Endothelial cell of umbilical vein (primary cell): ENCODE results near the gene ARID5A. TPM values are rescaled to one million over a fixed set of nuclear protein-coding genes. Genes with fewer than 3 reads are reported as not detected.

ENCODE experiments used
- BruUV-seq: library from RNA; stranded (reverse); fragments of 400-500 nt; replicated peaks from 2 replicates; lab custom pipeline; 2021; lab: Mats Ljungman, UMichigan
- CTCF ChIA-PET: fragments of 300-600, 350-600 bp; sonication (Branson Sonifier 250); formaldehyde crosslinking; loops from one replicate; lab custom pipeline; 2021; ENCODE audit warnings: antibody characterized with exemption, inconsistent platforms; lab: Charles Lee
- POLR2A ChIA-PET: fragments of 300-600, 350-600 bp; sonication (Branson Sonifier 250); formaldehyde crosslinking; loops from one replicate; lab custom pipeline; 2021; ENCODE audit warnings: antibody characterized with exemption, inconsistent platforms; lab: Charles Lee
- DNase-seq: peaks from one replicate; pipeline ENCODE4 v3.0.0-alpha.2; 2011; ENCODE audit warnings: low read depth, low spot score
- FAIRE-seq: peaks from 2 replicates; lab custom pipeline; 2011; peaks lifted over from hg19 to GRCh38; lab: Jason Lieb, UNC
- H2AFZ ChIP-seq: 2 replicates; pipeline ENCODE4 v1.6.0; 2012; ENCODE audit warnings: low read depth, low read length, control low read depth, inconsistent platforms
- H3K27ac ChIP-seq: 2 replicates; pipeline ENCODE4 v1.5.1; 2011; ENCODE audit warnings: low read depth, mild to moderate bottlenecking, control low read depth, low read length, moderate library complexity; ENCODE audit not compliant: insufficient read depth
- H3K27me3 ChIP-seq, 2 experiments: 2 replicates each; pipeline versions ENCODE4 v1.6.0 to v1.6.1; 2011; ENCODE audit warnings: low read length in 2 of 2, mixed read lengths in 1 of 2; ENCODE audit not compliant: control insufficient read depth in 2 of 2, insufficient read depth in 2 of 2
- H3K36me3 ChIP-seq, 2 experiments: 2 replicates in 1 of 2; 3 replicates in 1 of 2; pipeline ENCODE4 v1.5.1; 2011; ENCODE audit warnings: low read length in 2 of 2, mild to moderate bottlenecking in 1 of 2, moderate library complexity in 1 of 2; ENCODE audit not compliant: control insufficient read depth in 2 of 2, insufficient read depth in 2 of 2; ENCODE audit errors: extremely low read depth in 1 of 2
- H3K4me1 ChIP-seq: 3 replicates; pipeline ENCODE4 v1.5.1; 2011; ENCODE audit warnings: mild to moderate bottlenecking, low read length; ENCODE audit not compliant: control insufficient read depth, insufficient read depth; ENCODE audit errors: extremely low read depth
- H3K4me2 ChIP-seq: 2 replicates; pipeline ENCODE4 v1.6.1; 2011; ENCODE audit warnings: low read length, control low read depth, mixed read lengths; ENCODE audit not compliant: insufficient read depth
- H3K4me3 ChIP-seq, 3 experiments: fragments of 200-600 bp in 1 of 3; sonication (generic), shearing (Covaris generic) in 1 of 3; replicated peaks in 1 of 3; 2 replicates each; pipeline ENCODE4 v1.5.1; 2011 to 2016; ENCODE audit warnings: control low read depth in 3 of 3, low read length in 3 of 3, mild to moderate bottlenecking in 2 of 3, inconsistent platforms in 1 of 3, low read depth in 1 of 3, moderate library complexity in 1 of 3; ENCODE audit not compliant: insufficient read depth in 1 of 3
- H3K79me2 ChIP-seq: 2 replicates; pipeline ENCODE4 v1.6.0; 2012; ENCODE audit warnings: low read length, inconsistent platforms; ENCODE audit not compliant: control insufficient read depth, insufficient read depth
- H3K9ac ChIP-seq: replicated peaks from 2 replicates; pipeline ENCODE3; 2011; ENCODE audit warnings: low read length, control low read depth; ENCODE audit not compliant: insufficient read depth; ENCODE audit errors: extremely low read depth
- H3K9me1 ChIP-seq: replicated peaks from 3 replicates; pipeline ENCODE4 v1.6.0; 2011; ENCODE audit warnings: mild to moderate bottlenecking, low read length; ENCODE audit not compliant: control insufficient read depth, insufficient read depth; ENCODE audit errors: extremely low read depth
- H3K9me3 ChIP-seq: replicated peaks from 2 replicates; pipeline ENCODE4 v1.5.1; 2012; ENCODE audit warnings: low read length, inconsistent platforms; ENCODE audit not compliant: control insufficient read depth, insufficient read depth
- H4K20me1 ChIP-seq: replicated peaks from 2 replicates; pipeline ENCODE3; 2011; ENCODE audit warnings: mild to moderate bottlenecking, low read length; ENCODE audit not compliant: control insufficient read depth, insufficient read depth; ENCODE audit errors: extremely low read depth
- EZH2 ChIP-seq: IDR thresholded peaks from 2 replicates; pipeline ENCODE4 v1.6.1; 2012; ENCODE audit warnings: borderline replicate concordance, low read depth, mild to moderate bottlenecking, moderate library complexity, low read length, inconsistent platforms; ENCODE audit not compliant: severe bottlenecking
- JUN ChIP-seq: IDR thresholded peaks from 2 replicates; pipeline ENCODE4 v1.6.1; 2011; ENCODE audit warnings: borderline replicate concordance, low read depth; ENCODE audit not compliant: insufficient read length, insufficient read depth
- dilution Hi-C: fragments of 300-500 bp; cut with MboI; formaldehyde crosslinking; loops from one replicate; pipeline ENCODE4 v1.15.0; 2019; ENCODE audit warnings: low sequenced_read_pairs; ENCODE audit not compliant: extremely low pct_ligation_motif_present
- intact Hi-C: fragments of 100-400 bp; cut with micrococcal nuclease; formaldehyde crosslinking; loops from one replicate; pipeline ENCODE4 v1.10.0; 2022
- polyA plus RNA-seq, 4 experiments: library from polyadenylated mRNA; depleted of rRNA in 3 of 4; stranded (reverse) in 3 of 4; unstranded in 1 of 4; fragments of >200 nt; gene quantifications; 2 replicates each; pipeline versions ENCODE4 v1.2.1 to v1.2.3, GENCODE V29; 2011 to 2012; ENCODE audit warnings: missing spikeins in 1 of 4
- total RNA-seq: library from RNA; stranded (reverse); gene quantifications from 2 replicates; pipeline ENCODE4 v1.2.3, GENCODE V29; 2021
- TF ChIP-seq, protein P1 (sequence below), 2 donors: IDR thresholded peaks; 1 replicate in 1 of 2; 2 replicates in 1 of 2; pipeline ENCODE4 v1.5.1; 2011; ENCODE audit warnings: low read length in 2 of 2, mild to moderate bottlenecking in 2 of 2, moderate library complexity in 2 of 2, control low read depth in 1 of 2, inconsistent platforms in 1 of 2, low read depth in 1 of 2; ENCODE audit not compliant: insufficient read depth in 1 of 2; ENCODE audit errors: extremely low read depth in 1 of 2

ARID5A gene
- total and polyA plus RNA-seq, 2 donors (not counting 3 experiments of a cell fraction or from before 2014, with no cell fraction given), result 18.0 to 24.7 TPM

DNA sequence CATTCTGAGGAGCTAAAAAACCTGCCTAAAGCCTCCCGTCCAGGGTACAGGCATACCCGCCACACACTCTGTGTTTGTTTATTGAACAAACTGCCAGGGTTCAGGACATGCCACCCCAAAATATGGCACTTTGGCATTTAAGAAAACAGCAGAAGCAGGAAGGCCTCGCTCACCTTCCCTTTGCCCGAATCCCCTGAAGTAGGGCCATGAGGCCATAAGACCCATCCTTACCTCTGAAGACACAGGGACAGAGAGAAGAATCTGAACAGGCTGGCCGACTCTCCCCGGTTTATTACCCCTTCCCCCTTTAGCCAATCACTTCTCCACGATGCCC, 29.7 kb upstream of the ARID5A start:
- POLR2A ChIA-PET, result no interaction called here
- intact Hi-C loops (loop anchor here (5.0 to 10.0 kb wide), 2 partner anchors 150 to 302 kb away; partner anchors contain the start of gene STARD7), dilution Hi-C loops (no loop called here)
- Histone ChIP-seq H3K79me2 (no peaks in the 10 kb centered on the region), H3K9ac (no peak overlapping the region), H3K27me3 (peaks cover 2 to 3% of the 10 kb centered on the region in 2 experiments), H3K4me1 (no peaks in the 10 kb centered on the region), H3K4me2 (no peak overlapping the region), H2AFZ (no peak overlapping the region), H4K20me1 (no peaks in the 10 kb centered on the region), H3K36me3 (no peaks in the 10 kb centered on the region), H3K4me3 (no peak overlapping the region), H3K9me3 (no peaks in the 10 kb centered on the region), H3K27ac (no peak overlapping the region), H3K9me1 (no peaks in the 10 kb centered on the region)
- BruUV-seq, result no TSS peak
- TF ChIP-seq EZH2, result no peak
- CTCF ChIA-PET, result interaction anchor here (0.8 to 11.6 kb wide), 6 partner anchors 11 to 514 kb away, joined by 3 to 451 read pairs (median 4); no protein-coding TSS in a partner anchor
- no peak for DNase-seq
- FAIRE-seq, result no peak

DNA sequence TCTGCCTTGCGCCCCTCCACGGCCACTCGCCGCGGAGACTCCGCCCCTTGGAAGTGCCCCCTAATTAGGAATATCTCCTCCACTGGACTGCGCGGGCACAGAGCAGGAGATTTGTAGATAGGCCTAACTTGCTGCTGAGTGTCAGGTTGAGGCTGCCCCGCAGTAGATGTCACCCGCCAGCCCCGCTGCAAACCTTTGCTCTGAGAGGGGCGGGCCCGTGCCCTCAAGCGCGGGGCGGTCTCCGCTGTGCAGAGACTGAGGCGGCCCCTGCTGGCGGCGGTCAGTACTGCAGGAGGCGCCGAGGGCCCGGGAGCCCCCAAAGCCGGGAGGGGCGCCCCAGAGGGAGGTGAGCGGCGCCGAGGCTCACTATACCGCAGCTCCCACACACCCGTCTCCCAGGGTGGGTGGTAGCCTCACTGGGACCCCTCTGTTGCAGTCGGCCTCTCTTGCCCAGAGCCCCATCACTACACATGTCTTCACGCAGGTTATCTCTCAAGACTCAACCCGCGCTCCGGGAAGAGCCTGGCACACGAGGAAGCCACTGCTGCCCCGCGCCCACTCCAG, 28.5 kb upstream of the ARID5A start:
- intact Hi-C loops (loop anchor here (2.0 to 10.0 kb wide), 4 partner anchors 151 to 369 kb away; partner anchors contain the start of genes ASTL, SNRNP200 and STARD7), dilution Hi-C loops (no loop called here)
- no peak overlapping the region for H3K27ac ChIP-seq
- DNase-seq (peak; percentile 54), FAIRE-seq (peak; percentile 55)
- ChIA-PET POLR2A (no interaction called here), CTCF (interaction anchor here (1.1 to 11.6 kb wide), 9 partner anchors 12 to 515 kb away, joined by 3 to 451 read pairs (median 10); no protein-coding TSS in a partner anchor)
- peak overlapping the region; percentile 83 for H2AFZ ChIP-seq
- TF ChIP-seq JUN, result no peak
- TF ChIP-seq, protein P1, sequence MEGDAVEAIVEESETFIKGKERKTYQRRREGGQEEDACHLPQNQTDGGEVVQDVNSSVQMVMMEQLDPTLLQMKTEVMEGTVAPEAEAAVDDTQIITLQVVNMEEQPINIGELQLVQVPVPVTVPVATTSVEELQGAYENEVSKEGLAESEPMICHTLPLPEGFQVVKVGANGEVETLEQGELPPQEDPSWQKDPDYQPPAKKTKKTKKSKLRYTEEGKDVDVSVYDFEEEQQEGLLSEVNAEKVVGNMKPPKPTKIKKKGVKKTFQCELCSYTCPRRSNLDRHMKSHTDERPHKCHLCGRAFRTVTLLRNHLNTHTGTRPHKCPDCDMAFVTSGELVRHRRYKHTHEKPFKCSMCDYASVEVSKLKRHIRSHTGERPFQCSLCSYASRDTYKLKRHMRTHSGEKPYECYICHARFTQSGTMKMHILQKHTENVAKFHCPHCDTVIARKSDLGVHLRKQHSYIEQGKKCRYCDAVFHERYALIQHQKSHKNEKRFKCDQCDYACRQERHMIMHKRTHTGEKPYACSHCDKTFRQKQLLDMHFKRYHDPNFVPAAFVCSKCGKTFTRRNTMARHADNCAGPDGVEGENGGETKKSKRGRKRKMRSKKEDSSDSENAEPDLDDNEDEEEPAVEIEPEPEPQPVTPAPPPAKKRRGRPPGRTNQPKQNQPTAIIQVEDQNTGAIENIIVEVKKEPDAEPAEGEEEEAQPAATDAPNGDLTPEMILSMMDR (IDR thresholded peaks at IDR 0.05; ENCODE audit: extremely low read depth in 1 of 2, insufficient read depth in 1 of 2, low read depth in 1 of 2, low read length in 2 of 2), result peak; percentile 92 to 93
- H3K27me3 ChIP-seq, result peaks cover 2 to 3% of the 10 kb centered on the region in 2 experiments
- H3K36me3 ChIP-seq, result no peaks in the 10 kb centered on the region
- H3K9ac ChIP-seq, result no peak overlapping the region
- no peaks in the 10 kb centered on the region for H3K9me3 ChIP-seq
- no TSS peak for BruUV-seq
- H3K4me2 ChIP-seq, result peak overlapping the region; percentile 7
- H3K79me2 ChIP-seq, result no peaks in the 10 kb centered on the region
- H3K4me1 ChIP-seq, result no peaks in the 10 kb centered on the region
- H3K4me3 ChIP-seq, result peak overlapping the region in 1 of 3 experiments; percentile 20
- no peaks in the 10 kb centered on the region for H4K20me1 ChIP-seq
- no peaks in the 10 kb centered on the region for H3K9me1 ChIP-seq
